H9 (cell line): Measurements from ENCODE around the gene MYLK4. TPM values are rescaled to one million over a fixed set of nuclear protein-coding genes. Genes with fewer than 3 reads are reported as not detected.

ENCODE experiments used
- DNase-seq: peaks from one replicate; pipeline ENCODE4 v3.0.0-alpha.2; 2017
- H2AFZ ChIP-seq: one replicate; pipeline ENCODE4 v1.6.1; 2013; ENCODE audit warnings: mild to moderate bottlenecking, low read length, control low read depth, moderate library complexity
- H2AK5ac ChIP-seq: 2 replicates; pipeline ENCODE4 v1.6.1; 2013; ENCODE audit warnings: low read length, control low read depth, mixed read lengths; ENCODE audit not compliant: insufficient read length
- H2BK120ac ChIP-seq: one replicate; pipeline ENCODE4 v1.6.1; 2013; ENCODE audit warnings: low read depth, mild to moderate bottlenecking, low read length, control low read depth, inconsistent platforms; ENCODE audit not compliant: poor library complexity, severe bottlenecking
- H2BK12ac ChIP-seq: 2 replicates; pipeline ENCODE4 v1.6.1; 2013; ENCODE audit warnings: low read length, control low read depth, mixed read lengths, low read depth; ENCODE audit not compliant: insufficient read length
- H2BK15ac ChIP-seq: 2 replicates; pipeline ENCODE4 v1.6.1; 2013; ENCODE audit warnings: low read depth, low read length, control low read depth
- H2BK20ac ChIP-seq: one replicate; pipeline ENCODE4 v1.6.1; 2013; ENCODE audit warnings: low read depth, mild to moderate bottlenecking, low read length, control low read depth, inconsistent platforms; ENCODE audit not compliant: poor library complexity, severe bottlenecking
- H2BK5ac ChIP-seq: 2 replicates; pipeline ENCODE4 v1.6.1; 2013; ENCODE audit warnings: low read length, control low read depth, mixed read lengths; ENCODE audit not compliant: insufficient read length
- H3K14ac ChIP-seq: 2 replicates; pipeline ENCODE4 v1.6.1; 2013; ENCODE audit warnings: low read length, control low read depth; ENCODE audit not compliant: insufficient read depth
- H3K18ac ChIP-seq: 2 replicates; pipeline ENCODE4 v1.6.1; 2013; ENCODE audit warnings: low read depth, mild to moderate bottlenecking, mixed read lengths, low read length, control low read depth; ENCODE audit not compliant: insufficient read length
- H3K23ac ChIP-seq: 2 replicates; pipeline ENCODE4 v1.6.1; 2013; ENCODE audit warnings: low read length, control low read depth, mixed read lengths, low read depth; ENCODE audit not compliant: insufficient read length
- H3K23me2 ChIP-seq: 2 replicates; pipeline ENCODE4 v1.6.1; 2013; ENCODE audit warnings: low read depth, mild to moderate bottlenecking, mixed read lengths, low read length, control low read depth; ENCODE audit not compliant: insufficient read length, poor library complexity, severe bottlenecking
- H3K27ac ChIP-seq: 2 replicates; pipeline ENCODE4 v1.5.1; 2013; ENCODE audit warnings: low read length, control low read depth, mixed read lengths, low read depth; ENCODE audit not compliant: insufficient read length
- H3K27me3 ChIP-seq: 2 replicates; pipeline ENCODE4 v1.6.1; 2013; ENCODE audit warnings: low read length, control low read depth, inconsistent platforms; ENCODE audit not compliant: insufficient read depth
- H3K4ac ChIP-seq: 2 replicates; pipeline ENCODE4 v1.6.1; 2013; ENCODE audit warnings: low read depth, mild to moderate bottlenecking, control low read depth, inconsistent platforms, low read length, moderate library complexity
- H3K4me1 ChIP-seq: 2 replicates; pipeline ENCODE4 v1.6.1; 2013; ENCODE audit warnings: low read length, control low read depth, inconsistent platforms; ENCODE audit not compliant: insufficient read depth
- H3K4me2 ChIP-seq: 2 replicates; pipeline ENCODE4 v1.6.1; 2013; ENCODE audit warnings: low read length, control low read depth, mixed read lengths; ENCODE audit not compliant: insufficient read length, insufficient read depth
- H3K56ac ChIP-seq: 2 replicates; pipeline ENCODE4 v1.6.1; 2013; ENCODE audit warnings: low read depth, mild to moderate bottlenecking, mixed read lengths, low read length, control low read depth; ENCODE audit not compliant: insufficient read length
- H3K79me1 ChIP-seq: 2 replicates; pipeline ENCODE4 v1.6.1; 2013; ENCODE audit warnings: low read depth, mild to moderate bottlenecking, moderate library complexity, low read length, control low read depth, inconsistent platforms; ENCODE audit not compliant: insufficient read depth, poor library complexity, severe bottlenecking
- H3K79me2 ChIP-seq: 2 replicates; pipeline ENCODE4 v1.6.1; 2013; ENCODE audit warnings: low read length, control low read depth, inconsistent platforms; ENCODE audit not compliant: insufficient read depth
- H3K9ac ChIP-seq: 2 replicates; pipeline ENCODE4 v1.6.1; 2013; ENCODE audit warnings: low read length, control low read depth, mixed read lengths; ENCODE audit not compliant: insufficient read length; ENCODE audit errors: extremely low read depth
- H3K9me3 ChIP-seq: one replicate; pipeline ENCODE4 v1.6.1; 2013; ENCODE audit warnings: low read depth, low read length, inconsistent platforms; ENCODE audit not compliant: control insufficient read depth
- H3T11ph ChIP-seq: one replicate; pipeline ENCODE4 v1.6.1; 2013; ENCODE audit warnings: mild to moderate bottlenecking, low read length, control low read depth, inconsistent platforms
- H4K20me1 ChIP-seq: one replicate; pipeline ENCODE4 v1.6.1; 2013; ENCODE audit not compliant: control insufficient read depth, insufficient read length, insufficient read depth
- H4K5ac ChIP-seq: 2 replicates; pipeline ENCODE4 v1.6.1; 2013; ENCODE audit warnings: low read depth, mild to moderate bottlenecking, mixed read lengths, low read length, control low read depth; ENCODE audit not compliant: insufficient read length
- H4K8ac ChIP-seq: replicated peaks from 2 replicates; pipeline ENCODE4 v1.6.1; 2013; ENCODE audit warnings: low read length, control low read depth, mixed read lengths, low read depth; ENCODE audit not compliant: insufficient read length
- H4K91ac ChIP-seq: 2 replicates; pipeline ENCODE4 v1.6.1; 2013; ENCODE audit warnings: low read depth, mild to moderate bottlenecking, moderate library complexity, mixed read lengths, low read length, control low read depth; ENCODE audit not compliant: insufficient read length
- H3K27ac Mint-ChIP-seq, 3 experiments: 2 replicates in 2 of 3; 3 replicates in 1 of 3; pipeline ENCODE4 v1.8.0; 2020 to 2021; ENCODE audit warnings: mixed read lengths in 3 of 3, mild to moderate bottlenecking in 1 of 3, moderate library complexity in 1 of 3
- H3K27me3 Mint-ChIP-seq: 2 replicates; pipeline ENCODE4 v1.8.0; 2021; ENCODE audit warnings: low read depth, mild to moderate bottlenecking, moderate library complexity, mixed read lengths
- H3K36me3 Mint-ChIP-seq, 3 experiments: 2 replicates in 2 of 3; 3 replicates in 1 of 3; pipeline ENCODE4 v1.8.0; 2020 to 2021; ENCODE audit warnings: low read depth in 3 of 3, mixed read lengths in 3 of 3; ENCODE audit not compliant: insufficient read depth in 1 of 3
- H3K4me1 Mint-ChIP-seq, 2 experiments: 2 replicates each; pipeline ENCODE4 v1.8.0; 2020; ENCODE audit warnings: mixed read lengths in 2 of 2
- H3K4me3 Mint-ChIP-seq, 2 experiments: 2 replicates in 1 of 2; 3 replicates in 1 of 2; pipeline ENCODE4 v1.8.0; 2020 to 2021; ENCODE audit warnings: mild to moderate bottlenecking in 2 of 2, mixed read lengths in 2 of 2, moderate library complexity in 1 of 2
- H3K9me3 Mint-ChIP-seq, 2 experiments: 2 replicates in 1 of 2; 3 replicates in 1 of 2; pipeline ENCODE4 v1.8.0; 2020; ENCODE audit warnings: mild to moderate bottlenecking in 2 of 2, mixed read lengths in 2 of 2, moderate library complexity in 1 of 2
- CTCF ChIP-seq: fragments of 200-600 bp; sonication (generic); conservative IDR thresholded peaks from 3 replicates; pipeline ENCODE4 v1.8.0; 2021; ENCODE audit warnings: antibody characterized with exemption, mild to moderate bottlenecking
- WGBS: extraction: QIAGEN DNeasy Blood & Tissue Kit; methylation state at CpG from one replicate; pipeline ENCODE4 v1.1.7; 2013; ENCODE audit warnings: missing lambda C conversion rate, low lambda C conversion rate, mixed read lengths; ENCODE audit not compliant: insufficient read length; ENCODE audit errors: extremely low coverage; 5-methylcytosine and 5-hydroxymethylcytosine counted together
- total RNA-seq: library from RNA; stranded (reverse); gene quantifications from 2 replicates; pipeline ENCODE4 v1.2.1, GENCODE V29; 2021

MYLK4 gene
- total RNA-seq, 1 experiment from 2014 or later, result 0.28 TPM

- no peak overlapping the region for H4K8ac ChIP-seq
Measured at GRCh38 chr6:2781685-2782355, 31.1 kb upstream of the MYLK4 start.

More at GRCh38 chr6:2781685-2782355, 31.1 kb upstream of the MYLK4 start:
- Histone ChIP-seq H2BK5ac (no peak overlapping the region), H2AFZ (no peak overlapping the region), H3K27ac (no peak overlapping the region), H2BK12ac (no peak overlapping the region), H3K4ac (no peak overlapping the region), H3K9ac (no peak overlapping the region), H3T11ph (no peak overlapping the region), H3K23me2 (no peaks in the 10 kb centered on the region), H3K14ac (no peak overlapping the region), H2AK5ac (no peak overlapping the region), H3K79me1 (no peaks in the 10 kb centered on the region), H3K4me1 (no peaks in the 10 kb centered on the region), H4K20me1 (no peaks in the 10 kb centered on the region), H4K5ac (no peak overlapping the region), H3K79me2 (no peaks in the 10 kb centered on the region; the same call in 1 of the 2 replicates), H3K23ac (no peak overlapping the region), H3K4me2 (no peak overlapping the region), H2BK120ac (no peak overlapping the region), H2BK15ac (no peak overlapping the region), H3K18ac (no peak overlapping the region), H3K56ac (no peak overlapping the region), H3K27me3 (no peaks in the 10 kb centered on the region), H2BK20ac (no peak overlapping the region), H3K9me3 (no peaks in the 10 kb centered on the region), H4K91ac (no peak overlapping the region)
- no peak for DNase-seq
- H3K4me1 Mint-ChIP-seq, result peaks cover 10 to 11% of the 10 kb centered on the region in 2 experiments
- no peak overlapping the region for H3K27ac Mint-ChIP-seq
- WGBS, result no CpG with 5 or more reads among the region's 7 CpGs
- no peaks in the 10 kb centered on the region for H3K9me3 Mint-ChIP-seq
- TF ChIP-seq CTCF, result no peak
- H3K36me3 Mint-ChIP-seq, result peaks cover 18 to 46% (median 42%) of the 10 kb centered on the region in 3 experiments
- no peak overlapping the region for H3K4me3 Mint-ChIP-seq
- H3K27me3 Mint-ChIP-seq, result no peaks in the 10 kb centered on the region; the same call in 1 of the 2 replicates
